Naive thymus-derived CD4-positive, alpha-beta T cell (primary cell): ENCODE results near the gene AP4E1. TPM values are rescaled to one million over a fixed set of nuclear protein-coding genes. Genes with fewer than 3 reads are reported as not detected.

Experiments
- ATAC-seq: fragments of 150-1000 bp; cut with Tn5 transposase; 2 replicates; pipeline ENCODE4 v1.10.0; 2021; ENCODE audit warnings: mild to moderate bottlenecking, moderate library complexity
- CTCF ChIA-PET: fragments of 350-600 bp; sonication (Branson Sonifier 250); formaldehyde crosslinking; loops from one replicate; lab custom pipeline; 2021; ENCODE audit warnings: antibody characterized with exemption; lab: Charles Lee
- POLR2A ChIA-PET: fragments of 350-600 bp; sonication (Branson Sonifier 250); formaldehyde crosslinking; loops from one replicate; lab custom pipeline; 2021; ENCODE audit warnings: antibody characterized with exemption, inconsistent platforms; lab: Charles Lee
- DNase-seq, 9 donors: peaks; one replicate each; pipeline versions ENCODE4 v3.0.0 to v3.0.0-alpha.2; 2020 to 2022; ENCODE audit warnings: mixed read lengths in 1 of 9
- H3K27ac ChIP-seq: one replicate; pipeline ENCODE4 v1.7.0; 2013; ENCODE audit warnings: mild to moderate bottlenecking, low read depth, low read length, moderate library complexity
- H3K27me3 ChIP-seq, 2 donors: one replicate each; pipeline ENCODE4 v1.7.0; 2013; ENCODE audit warnings: low read length in 2 of 2, mild to moderate bottlenecking in 2 of 2, moderate library complexity in 2 of 2; ENCODE audit not compliant: control insufficient read depth in 2 of 2, insufficient read depth in 2 of 2
- H3K36me3 ChIP-seq, 3 experiments: 1 replicate in 2 of 3; 2 replicates in 1 of 3; pipeline ENCODE4 v1.7.0; 2013; ENCODE audit warnings: low read length in 3 of 3, mild to moderate bottlenecking in 3 of 3, moderate library complexity in 1 of 3; ENCODE audit not compliant: insufficient read depth in 3 of 3, control insufficient read depth in 2 of 3
- H3K4me1 ChIP-seq, 2 donors: one replicate each; pipeline ENCODE4 v1.7.0; 2013; ENCODE audit warnings: low read length in 2 of 2, mild to moderate bottlenecking in 2 of 2, moderate library complexity in 1 of 2; ENCODE audit not compliant: control insufficient read depth in 2 of 2, insufficient read depth in 2 of 2
- H3K4me3 ChIP-seq: 2 replicates; pipeline ENCODE4 v1.7.0; 2013; ENCODE audit warnings: mild to moderate bottlenecking, low read length
- H3K9me3 ChIP-seq, 3 experiments: 1 replicate in 2 of 3; 2 replicates in 1 of 3; pipeline ENCODE4 v1.7.0; 2013; ENCODE audit warnings: low read length in 3 of 3; ENCODE audit not compliant: control insufficient read depth in 2 of 3
- H3K27ac Mint-ChIP-seq, 9 donors: one replicate each; pipeline ENCODE4 v1.8.0; 2020 to 2022; ENCODE audit warnings: mixed read lengths in 9 of 9, mild to moderate bottlenecking in 8 of 9, moderate library complexity in 5 of 9, inconsistent platforms in 2 of 9
- H3K27me3 Mint-ChIP-seq, 5 donors: one replicate each; pipeline ENCODE4 v1.8.0; 2021 to 2022; ENCODE audit warnings: mixed read lengths in 5 of 5, mild to moderate bottlenecking in 1 of 5
- H3K36me3 Mint-ChIP-seq, 5 donors: one replicate each; pipeline ENCODE4 v1.8.0; 2020 to 2022; ENCODE audit warnings: mixed read lengths in 5 of 5, mild to moderate bottlenecking in 3 of 5, inconsistent platforms in 1 of 5
- H3K4me1 Mint-ChIP-seq, 7 donors: one replicate each; pipeline ENCODE4 v1.8.0; 2020 to 2022; ENCODE audit warnings: mixed read lengths in 7 of 7, mild to moderate bottlenecking in 3 of 7, inconsistent platforms in 1 of 7
- H3K4me3 Mint-ChIP-seq, 10 donors: one replicate each; pipeline ENCODE4 v1.8.0; 2020 to 2022; ENCODE audit warnings: mild to moderate bottlenecking in 10 of 10, mixed read lengths in 10 of 10, moderate library complexity in 6 of 10, inconsistent platforms in 2 of 10
- H3K9me3 Mint-ChIP-seq, 11 donors: one replicate each; pipeline ENCODE4 v1.8.0; 2020 to 2022; ENCODE audit warnings: mixed read lengths in 11 of 11, mild to moderate bottlenecking in 4 of 11, inconsistent platforms in 1 of 11, moderate library complexity in 1 of 11
- intact Hi-C, 2 donors: fragments of 100-400 bp; cut with micrococcal nuclease; formaldehyde crosslinking; loops; one replicate each; pipeline ENCODE4 v1.15.1; 2023
- polyA plus RNA-seq, 2 donors: library from polyadenylated mRNA; unstranded; fragments of 300-500 nt; fragmentation: Illumina TruSeq; gene quantifications; one replicate each; pipeline ENCODE4 v1.2.3, GENCODE V29; 2021
- total RNA-seq, 6 experiments: library from RNA in 5 of 6; stranded (reverse) in 5 of 6; gene quantifications; 1 replicate in 5 of 6; 2 replicates in 1 of 6; pipeline ENCODE4 v1.2.3 and lab custom pipeline; 2021 to 2026

The AP4E1 gene
- total and polyA plus RNA-seq, 7 experiments from 2014 or later, result 3.0 to 13.8 (median 12.4) TPM

- Histone ChIP-seq H3K9me3 (no peaks in the 10 kb centered on the region), H3K4me3 (no peak overlapping the region), H3K27ac (no peak overlapping the region), H3K36me3 (no peaks in the 10 kb centered on the region), H3K27me3 (no peaks in the 10 kb centered on the region), H3K4me1 (no peaks in the 10 kb centered on the region)
- ChIA-PET POLR2A (no interaction called here), CTCF (no interaction called here)
- Mint-ChIP-seq H3K4me1 (peaks cover 0 to 5% (median 0%) of the 10 kb centered on the region in 7 donors), H3K27me3 (peaks cover 12 to 37% (median 21%) of the 10 kb centered on the region in 5 donors), H3K36me3 (no peaks in the 10 kb centered on the region), H3K4me3 (no peak overlapping the region), H3K9me3 (peaks cover 0 to 2% (median 0%) of the 10 kb centered on the region in 11 donors), H3K27ac (no peak overlapping the region)
- intact Hi-C loops, result no loop called here
- no peak for DNase-seq
- ATAC-seq, result no peak
Observed at GRCh38 chr15:51053571-51053970, 145.1 kb downstream of the AP4E1 start.

- Mint-ChIP-seq H3K4me1 (no peaks in the 10 kb centered on the region), H3K27me3 (peaks cover 14 to 39% (median 23%) of the 10 kb centered on the region in 5 donors), H3K36me3 (no peaks in the 10 kb centered on the region), H3K27ac (no peak overlapping the region), H3K4me3 (no peak overlapping the region), H3K9me3 (peaks cover 0 to 2% (median 0%) of the 10 kb centered on the region in 11 donors)
- Histone ChIP-seq H3K36me3 (no peaks in the 10 kb centered on the region), H3K27ac (no peak overlapping the region), H3K9me3 (no peaks in the 10 kb centered on the region), H3K27me3 (no peaks in the 10 kb centered on the region), H3K4me3 (no peak overlapping the region), H3K4me1 (no peaks in the 10 kb centered on the region)
- ChIA-PET CTCF (interaction anchor here (1.0 kb wide), 1 partner anchor 14 kb away, joined by 3 read pairs; no protein-coding TSS in a partner anchor), POLR2A (no interaction called here)
- intact Hi-C loops, result no loop called here
- DNase-seq (no peak), ATAC-seq (no peak)
Observed at GRCh38 chr15:51054535-51054934, 146.1 kb downstream of the AP4E1 start.

Other genes starting within 250 kb of the AP4E1 start
- gene TRPM7, start 221.9 kb upstream of the AP4E1 start, total RNA-seq, result 10 to 100 TPM; 36.1 to 62.3 (median 45.2) TPM
- gene TRPM7, start 221.9 kb upstream of the AP4E1 start, polyA plus RNA-seq, result 10 to 100 TPM; 14.3 to 15.5 TPM
- gene SPPL2A, start 143.0 kb upstream of the AP4E1 start, total RNA-seq, result 100 to 1,000 TPM in 1 of 5 experiments, 10 to 100 TPM in 4; 42.1 to 100 (median 58.1) TPM
- gene SPPL2A, start 143.0 kb upstream of the AP4E1 start, polyA plus RNA-seq, result 10 to 100 TPM; 40.6 to 43.7 TPM
- not detected for gene TNFAIP8L3, start 186.2 kb downstream of the AP4E1 start, total RNA-seq
- gene TNFAIP8L3, start 186.2 kb downstream of the AP4E1 start, polyA plus RNA-seq, result not detected